Epithelial cell of esophagus (primary cell): ENCODE data around the gene TENM3.

ENCODE experiments used
- DNase-seq: peaks from one replicate; pipeline ENCODE4 v3.0.0; 2010; ENCODE audit warnings: low read depth
- H3K4me3 ChIP-seq: 2 replicates; pipeline ENCODE4 v1.5.1; 2011; ENCODE audit warnings: mild to moderate bottlenecking, low read length, control low read depth
- CTCF ChIP-seq: IDR thresholded peaks from 2 replicates; pipeline ENCODE4 v1.5.1; 2011; ENCODE audit warnings: low read depth, mild to moderate bottlenecking, low read length, control low read depth, inconsistent platforms; ENCODE audit not compliant: insufficient read depth; ENCODE audit errors: missing control alignments

The TENM3 gene

GRCh38 chr4:182227611-182228010 lies 15.6 kb upstream of the TENM3 start:
- H3K4me3 ChIP-seq = no peak overlapping the region
- no peak for TF ChIP-seq CTCF
- DNase-seq = no peak

DNA sequence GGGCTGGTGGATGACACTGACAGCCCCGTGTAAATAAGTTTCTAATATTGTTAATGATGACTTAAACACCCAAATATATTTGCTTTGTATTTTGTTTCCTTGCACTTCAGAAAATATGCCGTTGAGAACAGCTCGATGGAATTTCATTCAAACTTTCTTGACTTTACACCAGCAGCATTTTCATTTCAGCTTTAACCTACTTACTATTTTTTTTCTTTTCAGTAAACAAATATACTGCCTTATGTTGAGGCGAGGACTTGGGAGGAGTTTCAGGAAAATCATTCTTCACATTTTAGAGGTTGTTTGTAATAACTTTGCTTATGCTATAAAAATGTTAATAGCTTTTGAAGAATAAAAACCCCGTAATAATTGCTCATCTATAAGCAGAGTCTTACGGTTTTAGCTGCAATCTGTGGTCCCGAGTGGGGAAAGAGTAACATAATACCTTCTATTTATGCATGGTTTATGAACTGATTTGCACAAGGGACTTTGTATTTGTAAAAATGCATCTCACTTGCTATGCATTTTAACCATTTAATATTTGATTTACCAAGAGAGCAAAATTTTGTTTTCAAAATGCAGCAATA lies 14.1 kb upstream of the TENM3 start:
- TF ChIP-seq CTCF = no peak
- no peak overlapping the region for H3K4me3 ChIP-seq
- no peak for DNase-seq

GRCh38 chr4:182230256-182230655 lies 12.9 kb upstream of the TENM3 start:
- TF ChIP-seq CTCF = no peak
- H3K4me3 ChIP-seq = no peak overlapping the region
- no peak for DNase-seq

- no peak overlapping the region for H3K4me3 ChIP-seq
- DNase-seq = no peak
- no peak for TF ChIP-seq CTCF
These were observed 12.1 kb upstream of the TENM3 start for GRCh38 chr4:182231080-182231479.

DNA sequence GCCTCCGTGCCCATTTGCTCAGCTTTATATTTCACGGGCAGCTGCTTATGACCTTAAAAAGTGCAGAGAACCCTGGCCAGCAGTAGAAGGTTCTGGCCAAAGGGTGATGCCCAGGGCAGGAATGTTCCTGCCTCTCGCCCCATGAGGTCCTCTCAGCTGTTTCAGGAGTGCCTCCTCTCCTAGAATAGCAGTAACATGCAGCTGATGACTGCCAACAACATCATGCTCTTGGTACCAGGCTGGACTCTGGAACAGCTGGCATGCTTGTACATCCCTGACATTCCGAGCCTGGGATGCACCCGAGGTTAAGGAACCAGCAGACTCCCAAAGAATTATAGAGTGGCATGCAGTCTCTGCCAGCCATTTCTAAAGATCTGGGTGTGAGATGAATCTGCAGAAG lies 11.7 kb upstream of the TENM3 start:
- TF ChIP-seq CTCF = no peak
- no peak for DNase-seq
- no peak overlapping the region for H3K4me3 ChIP-seq

GRCh38 chr4:182233310-182234090 lies 9.7 kb upstream of the TENM3 start:
- no peak for DNase-seq
- H3K4me3 ChIP-seq = no peak overlapping the region
- no peak for TF ChIP-seq CTCF
